ENCODE results near the gene HIP1. TPM values are rescaled to one million over a fixed set of nuclear protein-coding genes. Genes with fewer than 3 reads are reported as not detected.

HIP1 gene
- total and polyA plus RNA-seq, 9 of the 15 experiments (the other 6 are each of a cell fraction or from before 2014, with no cell fraction given) = 2.4 to 13.7 (median 9.5) TPM

DNA sequence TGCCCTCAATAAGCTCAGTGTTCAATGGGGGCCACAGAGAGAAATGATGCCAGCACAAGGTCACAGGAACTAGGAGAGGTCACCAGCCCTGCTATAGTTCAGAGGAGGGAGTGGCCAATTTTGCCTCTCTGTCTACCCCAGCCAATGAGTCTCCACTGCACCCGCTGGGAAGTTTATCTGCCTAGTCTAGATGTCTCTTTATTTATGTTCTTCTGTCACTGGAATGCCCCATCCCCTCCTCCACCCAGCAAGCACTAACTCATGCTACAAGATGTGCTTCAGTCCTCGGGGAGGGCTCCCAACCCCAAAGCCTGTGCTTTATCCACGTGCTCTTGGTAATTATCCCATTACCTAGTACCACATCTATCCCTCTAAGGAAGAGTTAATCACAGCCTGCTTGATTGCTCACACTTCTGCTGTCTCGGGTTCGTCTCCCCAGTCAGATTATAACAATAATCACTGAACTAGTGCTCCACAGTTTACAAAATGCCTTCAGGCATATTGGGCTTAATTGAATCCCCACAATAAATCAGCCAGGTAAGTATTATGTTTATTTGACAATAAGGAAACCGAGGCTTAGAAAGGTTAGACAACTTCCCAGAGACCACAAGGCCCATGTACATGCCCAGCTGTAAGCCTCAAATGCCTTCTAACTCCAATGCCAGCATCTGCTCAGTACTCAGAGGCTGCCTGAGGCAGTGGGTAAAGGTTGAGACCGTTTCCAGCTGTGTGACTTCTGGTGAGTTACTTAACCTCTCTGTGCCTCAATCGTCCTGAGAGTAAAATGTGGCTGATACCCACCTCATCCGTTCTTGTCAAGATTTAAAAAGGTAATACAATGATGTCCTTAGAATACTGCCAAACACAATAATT lies 3.9 kb downstream of the HIP1 start (continued):
- TF ChIP-seq ZNF431 (CRISPR knock-in tag; IDR thresholded peaks at IDR 0.05) = no peak
- TF ChIP-seq DIDO1 (tag; IDR thresholded peaks at IDR 0.05; ENCODE audit: low read depth) = no peak
- TF ChIP-seq TAL1 (IDR thresholded peaks at IDR 0.05) = peak; percentile 45
- no peak for TF ChIP-seq ETV5 (CRISPR knock-in tag; IDR thresholded peaks at IDR 0.05; ENCODE audit: low read depth)
- no peak for TF ChIP-seq MYBL2 (IDR thresholded peaks at IDR 0.05; ENCODE audit: low read depth)
- no peak for TF ChIP-seq MYBL2 (CRISPR knock-in tag; IDR thresholded peaks at IDR 0.05; ENCODE audit: borderline replicate concordance)
- TF ChIP-seq, protein P1, sequence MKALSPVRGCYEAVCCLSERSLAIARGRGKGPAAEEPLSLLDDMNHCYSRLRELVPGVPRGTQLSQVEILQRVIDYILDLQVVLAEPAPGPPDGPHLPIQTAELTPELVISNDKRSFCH (CRISPR knock-in tag; IDR thresholded peaks at IDR 0.05) = no peak
- TF ChIP-seq, protein P1 (tag; IDR thresholded peaks at IDR 0.05) = no peak
- no peak for TF ChIP-seq ZNF780A (CRISPR knock-in tag; IDR thresholded peaks at IDR 0.05)
- TF ChIP-seq RBM14 (IDR thresholded peaks at IDR 0.05; ENCODE audit: borderline replicate concordance, insufficient read depth, low read depth, low read length) = no peak
- peak; percentile 79 for TF ChIP-seq SOX6 (IDR thresholded peaks at IDR 0.05)
- no peak for TF ChIP-seq NUFIP1 (IDR thresholded peaks at IDR 0.05; ENCODE audit: partially characterized antibody)
- peak; percentile 17; the same call in 1 of the 2 replicates for TF ChIP-seq NFATC3 (IDR thresholded peaks at IDR 0.05)
- peak; percentile 61 to 96; a peak in 3 of 4 replicates for TF ChIP-seq RCOR1 (IDR thresholded peaks at IDR 0.05; ENCODE audit: borderline replicate concordance in 1 of 2, low read depth in 2 of 2, low read length in 2 of 2)
- TF ChIP-seq ZNF184 (CRISPR knock-in tag; IDR thresholded peaks at IDR 0.05) = no peak
- TF ChIP-seq ZNF282 (CRISPR knock-in tag; IDR thresholded peaks at IDR 0.05) = no peak
- TF ChIP-seq ZNF3 (CRISPR knock-in tag; IDR thresholded peaks at IDR 0.05) = no peak
- peak; percentile 97 for TF ChIP-seq SMARCA5 (IDR thresholded peaks at IDR 0.05)
- TF ChIP-seq, protein P2, sequence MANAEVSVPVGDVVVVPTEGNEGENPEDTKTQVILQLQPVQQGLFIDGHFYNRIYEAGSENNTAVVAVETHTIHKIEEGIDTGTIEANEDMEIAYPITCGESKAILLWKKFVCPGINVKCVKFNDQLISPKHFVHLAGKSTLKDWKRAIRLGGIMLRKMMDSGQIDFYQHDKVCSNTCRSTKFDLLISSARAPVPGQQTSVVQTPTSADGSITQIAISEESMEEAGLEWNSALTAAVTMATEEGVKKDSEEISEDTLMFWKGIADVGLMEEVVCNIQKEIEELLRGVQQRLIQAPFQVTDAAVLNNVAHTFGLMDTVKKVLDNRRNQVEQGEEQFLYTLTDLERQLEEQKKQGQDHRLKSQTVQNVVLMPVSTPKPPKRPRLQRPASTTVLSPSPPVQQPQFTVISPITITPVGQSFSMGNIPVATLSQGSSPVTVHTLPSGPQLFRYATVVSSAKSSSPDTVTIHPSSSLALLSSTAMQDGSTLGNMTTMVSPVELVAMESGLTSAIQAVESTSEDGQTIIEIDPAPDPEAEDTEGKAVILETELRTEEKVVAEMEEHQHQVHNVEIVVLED (CRISPR knock-in tag; IDR thresholded peaks at IDR 0.05) = no peak
- TF ChIP-seq CBFB (CRISPR knock-in tag; IDR thresholded peaks at IDR 0.05) = no peak
- TF ChIP-seq HLTF (IDR thresholded peaks at IDR 0.05) = no peak
- peak; percentile 70 for TF ChIP-seq BRD9 (IDR thresholded peaks at IDR 0.05; ENCODE audit: low read depth, partially characterized antibody)
- TF ChIP-seq RHOXF2B (CRISPR knock-in tag; conservative IDR thresholded peaks at IDR 0.05) = no peak
- no peak for TF ChIP-seq PTRF (tag; IDR thresholded peaks at IDR 0.05)
- no peak for TF ChIP-seq HEY1 (CRISPR knock-in tag; IDR thresholded peaks at IDR 0.05; ENCODE audit: borderline replicate concordance)
- TF ChIP-seq RBM17 (IDR thresholded peaks at IDR 0.05; ENCODE audit: borderline replicate concordance, low read depth, low read length) = no peak
- peak; percentile 39; the same call in 1 of the 2 replicates for TF ChIP-seq NFRKB (IDR thresholded peaks at IDR 0.05; ENCODE audit: low read depth)
- TF ChIP-seq CBFA2T2 (conservative IDR thresholded peaks at IDR 0.05) = peak; percentile 43
- TF ChIP-seq ZNF384 (IDR thresholded peaks at IDR 0.05; ENCODE audit: low read depth, low read length) = no peak
